HepG2 (cell line): ENCODE measurements around the gene MARF1. TPM values are rescaled to one million over a fixed set of nuclear protein-coding genes. Genes with fewer than 3 reads are reported as not detected.

Experiments used
- ATM ChIP-seq: fragments of 450-650 bp; IDR thresholded peaks from 2 replicates; pipeline ENCODE4 v1.7.1; 2017; ENCODE audit warnings: mild to moderate bottlenecking, borderline replicate concordance
- LBX2 ChIP-seq: sonication (generic); formaldehyde crosslinking; IDR thresholded peaks from 2 replicates; pipeline ENCODE4 v1.5.0; 2020; ENCODE audit warnings: missing genetic modification reagents, mild to moderate bottlenecking, borderline replicate concordance
- MIXL1 ChIP-seq: IDR thresholded peaks from 2 replicates; pipeline ENCODE4 v1.6.1; 2016
- PRDM15 ChIP-seq: sonication (generic); formaldehyde crosslinking; IDR thresholded peaks from 2 replicates; pipeline ENCODE4 v1.4.0; 2020; ENCODE audit warnings: missing genetic modification reagents
- TERF1 ChIP-seq: sonication (generic); formaldehyde crosslinking; IDR thresholded peaks from 2 replicates; pipeline ENCODE4 v1.8.0; 2022; ENCODE audit warnings: mild to moderate bottlenecking, missing genetic modification reagents, moderate library complexity
- TGIF2 ChIP-seq: IDR thresholded peaks from 2 replicates; pipeline ENCODE4 v1.6.1; 2016; ENCODE audit warnings: control low read depth, missing compliant biosample characterization
- TOPORS ChIP-seq: sonication (generic); formaldehyde crosslinking; IDR thresholded peaks from 2 replicates; pipeline ENCODE4 v1.8.0; 2023; ENCODE audit warnings: mild to moderate bottlenecking, missing genetic modification reagents
- U2AF1 ChIP-seq: fragments of 200-400 bp; formaldehyde crosslinking; optimal IDR thresholded peaks from 2 replicates; pipeline ENCODE3; 2017; ENCODE audit warnings: mild to moderate bottlenecking, low read depth, low read length
- ZBTB38 ChIP-seq: sonication (generic); formaldehyde crosslinking; IDR thresholded peaks from 2 replicates; pipeline ENCODE4 v1.5.1; 2020; ENCODE audit warnings: mild to moderate bottlenecking, missing genetic modification reagents
- ZNF354B ChIP-seq: sonication (generic); formaldehyde crosslinking; IDR thresholded peaks from 2 replicates; pipeline ENCODE4 v1.8.0; 2022; ENCODE audit warnings: mild to moderate bottlenecking, missing genetic modification reagents
- ZNF552 ChIP-seq: sonication (generic); formaldehyde crosslinking; IDR thresholded peaks from 2 replicates; pipeline ENCODE4 v1.9.0; 2022; ENCODE audit warnings: missing genetic modification reagents, mild to moderate bottlenecking, borderline replicate concordance
- ZNF652 ChIP-seq: IDR thresholded peaks from 2 replicates; pipeline ENCODE4 v1.6.1; 2016; ENCODE audit warnings: low read depth, borderline replicate concordance
- ZNF770 ChIP-seq: sonication (generic); formaldehyde crosslinking; IDR thresholded peaks from 2 replicates; pipeline ENCODE4 v1.5.0; 2020; ENCODE audit warnings: mild to moderate bottlenecking, missing genetic modification reagents
- ZNF891 ChIP-seq: sonication (generic); formaldehyde crosslinking; IDR thresholded peaks from 2 replicates; pipeline ENCODE4 v1.5.0; 2020; ENCODE audit warnings: mild to moderate bottlenecking, missing genetic modification reagents
- polyA plus RNA-seq, 8 experiments: library from polyadenylated mRNA; depleted of rRNA in 3 of 8; stranded (reverse) in 7 of 8; unstranded in 1 of 8; fragments of >200 nt; fragmentation: Illumina TruSeq in 4 of 8; extraction: Trizol in 4 of 8; gene quantifications; 2 replicates each; pipeline versions ENCODE4 v1.2.1 to v1.2.3, GENCODE V29; 2011 to 2016; ENCODE audit warnings: low read depth in 4 of 8, missing spikeins in 1 of 8, mixed read lengths in 1 of 8; ENCODE audit not compliant: insufficient read depth in 1 of 8
- total RNA-seq, 5 experiments: library from RNA; depleted of rRNA; stranded (reverse); fragments of >200 nt; fragmentation: Illumina TruSeq; extraction: Trizol; gene quantifications; 2 replicates each; pipeline ENCODE4 v1.2.3, GENCODE V29; 2016; ENCODE audit warnings: low read depth in 1 of 5

The MARF1 gene
- total and polyA plus RNA-seq, 2 of the 13 experiments (the other 11 are each of a cell fraction or from before 2014, with no cell fraction given): 8.7 to 20.7 TPM

GRCh38 chr16:15671530-15672117 is 28.7 kb upstream of the MARF1 start (continued):
- TF ChIP-seq ZNF891 (0 out of 2 replicates have a peak, but pooled peaks have one; percentile 55), ZBTB38 (CRISPR knock-in tag) (peak; percentile 4; the same call in 1 of the 2 replicates), ZNF552 (CRISPR knock-in tag) (no peak), TOPORS (CRISPR knock-in tag) (0 out of 2 replicates have a peak, but pooled peaks have one; percentile 10), LBX2 (CRISPR knock-in tag) (no peak), TGIF2 (CRISPR knock-in tag) (no peak), ATM (no peak), U2AF1 (peak; percentile 3), ZNF354B (CRISPR knock-in tag) (no peak), MIXL1 (CRISPR knock-in tag) (no peak), ZNF652 (no peak), ZNF770 (peak; percentile 81), PRDM15 (CRISPR knock-in tag) (no peak), TERF1 (CRISPR knock-in tag) (no peak)
